ENCODE measurements around the gene FILIP1L. TPM values are rescaled to one million over a fixed set of nuclear protein-coding genes. Genes with fewer than 3 reads are reported as not detected.

FILIP1L gene
- total RNA-seq, 2 donors from 2014 or later = 97.0 to 112 TPM

DNA sequence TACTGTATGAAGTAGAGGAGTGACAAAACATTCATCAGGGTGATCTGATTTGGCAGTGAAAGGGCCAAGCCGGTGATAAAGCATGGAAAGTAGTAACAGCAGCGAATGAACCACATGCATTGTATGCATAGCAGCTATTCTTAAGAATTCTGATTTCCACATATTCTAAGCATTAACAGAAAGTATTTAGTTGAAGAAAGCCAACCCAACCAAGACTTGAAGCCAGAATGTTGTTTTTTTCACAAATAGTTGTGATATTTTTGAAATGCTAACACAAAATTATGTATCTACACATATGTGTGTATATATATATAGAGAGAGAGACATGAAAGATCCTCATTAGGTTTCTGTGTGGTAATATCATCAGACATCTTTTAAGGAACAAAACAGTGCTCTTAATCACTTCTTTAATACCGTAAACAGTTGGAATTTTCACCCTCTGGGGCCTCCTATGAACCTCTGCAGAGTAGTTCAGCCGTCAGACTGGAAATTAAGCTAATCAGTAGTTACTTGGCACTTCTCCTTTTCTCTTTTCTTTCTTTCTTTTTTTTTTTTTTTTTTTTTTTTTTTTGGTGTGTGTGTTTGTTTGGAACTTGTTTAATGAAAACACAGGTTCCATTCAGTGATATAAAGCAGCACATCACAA is 157.0 kb downstream of the FILIP1L start:
- H3K36me3 ChIP-seq = no peaks in the 10 kb centered on the region
- TF ChIP-seq, protein P1, sequence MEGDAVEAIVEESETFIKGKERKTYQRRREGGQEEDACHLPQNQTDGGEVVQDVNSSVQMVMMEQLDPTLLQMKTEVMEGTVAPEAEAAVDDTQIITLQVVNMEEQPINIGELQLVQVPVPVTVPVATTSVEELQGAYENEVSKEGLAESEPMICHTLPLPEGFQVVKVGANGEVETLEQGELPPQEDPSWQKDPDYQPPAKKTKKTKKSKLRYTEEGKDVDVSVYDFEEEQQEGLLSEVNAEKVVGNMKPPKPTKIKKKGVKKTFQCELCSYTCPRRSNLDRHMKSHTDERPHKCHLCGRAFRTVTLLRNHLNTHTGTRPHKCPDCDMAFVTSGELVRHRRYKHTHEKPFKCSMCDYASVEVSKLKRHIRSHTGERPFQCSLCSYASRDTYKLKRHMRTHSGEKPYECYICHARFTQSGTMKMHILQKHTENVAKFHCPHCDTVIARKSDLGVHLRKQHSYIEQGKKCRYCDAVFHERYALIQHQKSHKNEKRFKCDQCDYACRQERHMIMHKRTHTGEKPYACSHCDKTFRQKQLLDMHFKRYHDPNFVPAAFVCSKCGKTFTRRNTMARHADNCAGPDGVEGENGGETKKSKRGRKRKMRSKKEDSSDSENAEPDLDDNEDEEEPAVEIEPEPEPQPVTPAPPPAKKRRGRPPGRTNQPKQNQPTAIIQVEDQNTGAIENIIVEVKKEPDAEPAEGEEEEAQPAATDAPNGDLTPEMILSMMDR (IDR thresholded peaks at IDR 0.05) = no peak
- no peak overlapping the region for H3K27ac ChIP-seq
- H3K27me3 ChIP-seq = no peaks in the 10 kb centered on the region
- no peak for DNase-seq (ENCODE audit: low spot score)
- no peak overlapping the region for H3K4me3 ChIP-seq
- H3K4me1 ChIP-seq = peaks cover 0 to 37% of the 10 kb centered on the region in 2 donors
- H3K9me3 ChIP-seq = no peaks in the 10 kb centered on the region

- no peaks in the 10 kb centered on the region for H3K9me3 ChIP-seq
- H3K4me3 ChIP-seq = no peak overlapping the region
- no peaks in the 10 kb centered on the region for H3K36me3 ChIP-seq
- no peak for DNase-seq (ENCODE audit: low spot score)
- H3K4me1 ChIP-seq = peaks cover 0 to 28% of the 10 kb centered on the region in 2 donors
- H3K27ac ChIP-seq = peak overlapping the region; percentile 7 to 13
- TF ChIP-seq, protein P1 (IDR thresholded peaks at IDR 0.05) = no peak
- no peaks in the 10 kb centered on the region for H3K27me3 ChIP-seq
Measured at GRCh38 chr3:99955773-99956562, 158.3 kb downstream of the FILIP1L start.

DNA sequence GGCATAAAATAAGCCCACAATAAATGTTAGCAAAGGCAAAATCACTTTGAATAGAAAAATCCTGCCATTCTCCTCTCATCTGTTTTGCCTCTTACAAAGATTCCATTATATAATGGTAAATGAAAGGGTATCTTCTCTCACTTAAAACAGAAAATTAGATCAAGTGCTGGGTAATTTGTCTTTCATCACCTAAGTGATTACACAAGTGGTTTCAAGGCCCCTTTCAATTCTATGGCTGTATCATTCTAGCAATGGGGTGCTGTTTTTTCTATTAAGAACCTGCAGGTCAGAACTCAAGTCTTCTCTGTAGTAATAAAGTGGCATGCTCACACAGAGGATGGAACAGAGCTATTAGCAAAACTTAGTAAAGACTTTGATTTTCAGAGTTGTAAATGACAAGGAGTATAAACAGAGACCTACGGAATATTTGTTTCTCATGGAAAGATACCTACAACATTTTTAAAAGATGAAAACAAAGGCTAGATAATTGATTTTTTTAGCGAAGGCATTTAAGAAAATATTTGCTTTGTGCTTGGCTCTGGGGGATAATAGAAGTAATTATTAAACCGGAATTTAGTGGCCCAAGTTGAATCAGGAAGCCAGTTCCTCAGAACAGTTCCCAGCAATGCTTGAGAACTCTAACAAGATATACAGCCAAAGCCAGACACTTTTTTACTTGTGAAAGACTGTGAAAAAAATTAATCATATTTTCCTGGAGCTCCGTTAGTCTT is 159.2 kb downstream of the FILIP1L start:
- Histone ChIP-seq H3K9me3 (no peaks in the 10 kb centered on the region), H3K36me3 (no peaks in the 10 kb centered on the region), H3K4me1 (peaks cover 0 to 28% of the 10 kb centered on the region in 2 donors), H3K27ac (peak overlapping the region; percentile 7 to 13), H3K4me3 (no peak overlapping the region), H3K27me3 (no peaks in the 10 kb centered on the region)
- TF ChIP-seq, protein P1 (IDR thresholded peaks at IDR 0.05) = no peak
- no peak for DNase-seq (ENCODE audit: low spot score)

DNA sequence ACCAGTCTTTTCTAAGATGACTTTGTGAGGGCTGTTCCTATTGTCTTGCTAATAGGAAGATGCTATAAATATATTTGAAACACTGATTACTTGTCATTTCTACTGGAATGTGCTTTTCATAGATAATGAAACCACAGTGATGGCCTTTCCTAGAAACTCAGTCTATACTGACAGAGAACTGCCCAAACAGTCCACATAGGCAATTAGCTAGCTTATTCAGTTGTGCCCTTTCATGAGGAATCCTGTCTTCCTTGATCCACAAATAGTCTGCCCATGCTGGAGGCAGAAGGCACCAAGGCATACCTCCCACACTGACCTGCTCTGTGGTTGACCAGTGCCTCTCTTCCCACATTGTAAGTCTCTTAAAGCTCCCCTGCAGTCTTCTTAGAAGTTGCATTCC is 160.7 kb downstream of the FILIP1L start:
- TF ChIP-seq, protein P1 (IDR thresholded peaks at IDR 0.05) = no peak
- peaks cover 0 to 23% of the 10 kb centered on the region in 2 donors for H3K4me1 ChIP-seq
- H3K27ac ChIP-seq = no peak overlapping the region
- H3K9me3 ChIP-seq = no peaks in the 10 kb centered on the region
- no peak for DNase-seq (ENCODE audit: low spot score)
- H3K36me3 ChIP-seq = no peaks in the 10 kb centered on the region
- H3K27me3 ChIP-seq = no peaks in the 10 kb centered on the region
- no peak overlapping the region for H3K4me3 ChIP-seq

- Histone ChIP-seq H3K27ac (no peak overlapping the region), H3K4me3 (no peak overlapping the region)
- DNase-seq (ENCODE audit: low spot score) = no peak
Measured at GRCh38 chr3:99952306-99952705, 162.0 kb downstream of the FILIP1L start.

More at GRCh38 chr3:99952306-99952705, 162.0 kb downstream of the FILIP1L start:
- peaks cover 0 to 21% of the 10 kb centered on the region in 2 donors for H3K4me1 ChIP-seq
- TF ChIP-seq, protein P1 (IDR thresholded peaks at IDR 0.05) = no peak
- H3K36me3 ChIP-seq = no peaks in the 10 kb centered on the region
- H3K9me3 ChIP-seq = no peaks in the 10 kb centered on the region
- H3K27me3 ChIP-seq = no peaks in the 10 kb centered on the region

Measured in right atrium auricular region (tissue), 2 donors.